ENCODE results near the gene THSD4. TPM values are rescaled to one million over a fixed set of nuclear protein-coding genes. Genes with fewer than 3 reads are reported as not detected.

THSD4 gene
- total and polyA plus RNA-seq, 9 of the 15 experiments (the other 6 are each of a cell fraction or from before 2014, with no cell fraction given), result 0.04 TPM; not detected in 5

DNA sequence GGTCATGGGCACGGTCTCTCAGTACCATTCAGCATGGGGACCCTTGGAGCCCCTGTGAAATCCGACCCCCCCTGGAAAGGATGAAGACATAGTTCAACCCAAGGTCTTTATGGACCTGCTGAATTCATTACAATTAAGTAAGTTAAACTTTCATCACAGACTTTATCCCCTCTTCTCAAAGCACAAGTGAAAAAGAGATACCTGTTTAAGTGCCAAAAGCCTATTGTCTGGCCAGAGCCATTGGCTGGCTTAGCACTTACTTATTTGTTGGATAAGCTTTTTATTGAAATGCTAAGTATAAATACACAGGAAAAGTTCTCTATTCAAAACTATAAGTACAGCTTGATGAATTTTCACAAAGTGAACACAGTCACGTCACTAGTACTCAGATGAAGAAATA, 566.7 kb downstream of the THSD4 start (continued):
- TF ChIP-seq, protein P1, sequence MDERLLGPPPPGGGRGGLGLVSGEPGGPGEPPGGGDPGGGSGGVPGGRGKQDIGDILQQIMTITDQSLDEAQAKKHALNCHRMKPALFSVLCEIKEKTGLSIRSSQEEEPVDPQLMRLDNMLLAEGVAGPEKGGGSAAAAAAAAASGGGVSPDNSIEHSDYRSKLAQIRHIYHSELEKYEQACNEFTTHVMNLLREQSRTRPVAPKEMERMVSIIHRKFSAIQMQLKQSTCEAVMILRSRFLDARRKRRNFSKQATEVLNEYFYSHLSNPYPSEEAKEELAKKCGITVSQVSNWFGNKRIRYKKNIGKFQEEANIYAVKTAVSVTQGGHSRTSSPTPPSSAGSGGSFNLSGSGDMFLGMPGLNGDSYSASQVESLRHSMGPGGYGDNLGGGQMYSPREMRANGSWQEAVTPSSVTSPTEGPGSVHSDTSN (CRISPR knock-in tag; IDR thresholded peaks at IDR 0.05; ENCODE audit: low read depth), result no peak
- TF ChIP-seq, protein P1 (tag; conservative IDR thresholded peaks at IDR 0.05; ENCODE audit: low read depth), result no peak
- TF ChIP-seq TEAD4 (IDR thresholded peaks at IDR 0.05; ENCODE audit: low read length) (no peak), TEAD4 (CRISPR knock-in tag; IDR thresholded peaks at IDR 0.05; ENCODE audit: borderline replicate concordance) (no peak), NR2C1 (IDR thresholded peaks at IDR 0.05) (no peak), NR2C1 (tag; IDR thresholded peaks at IDR 0.05) (no peak), RUNX1 (IDR thresholded peaks at IDR 0.05; ENCODE audit: low read depth) (no peak), SP2 (IDR thresholded peaks at IDR 0.05; ENCODE audit: extremely low read depth, low read depth, low read length, poor library complexity, severe bottlenecking) (no peak), HMG20A (CRISPR knock-in tag; conservative IDR thresholded peaks at IDR 0.05) (no peak)
- TF ChIP-seq, protein P2, sequence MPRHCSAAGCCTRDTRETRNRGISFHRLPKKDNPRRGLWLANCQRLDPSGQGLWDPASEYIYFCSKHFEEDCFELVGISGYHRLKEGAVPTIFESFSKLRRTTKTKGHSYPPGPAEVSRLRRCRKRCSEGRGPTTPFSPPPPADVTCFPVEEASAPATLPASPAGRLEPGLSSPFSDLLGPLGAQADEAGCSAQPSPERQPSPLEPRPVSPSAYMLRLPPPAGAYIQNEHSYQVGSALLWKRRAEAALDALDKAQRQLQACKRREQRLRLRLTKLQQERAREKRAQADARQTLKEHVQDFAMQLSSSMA (CRISPR knock-in tag; IDR thresholded peaks at IDR 0.05), result no peak
